Inflammatory macrophage treated with lipopolysaccharide for 1 hour (primary cell): ENCODE measurements around the gene HSP90AB1.
A peak's percentile ranks its signal among the peaks of the same experiment; 100 is the strongest.

Source experiments
- DNase-seq, 2 donors: peaks; one replicate each; pipeline ENCODE4 v3.0.0-alpha.2; 2020 to 2022

HSP90AB1 gene

GRCh38 chr6:44255871-44256774, 9.2 kb downstream of the HSP90AB1 start:
- no peak for DNase-seq

- peak in 1 of 2 donors; percentile 18 for DNase-seq
Measured at GRCh38 chr6:44256775-44257024, 9.8 kb downstream of the HSP90AB1 start.

- peak in 1 of 2 donors; percentile 63 for DNase-seq
Measured at GRCh38 chr6:44257025-44257752, 10.3 kb downstream of the HSP90AB1 start, which contains the start of gene SLC35B2. SLC35B2 (minus strand) TSS chr6:44257528; CDS start chr6:44257410, 118 bp downstream.

GRCh38 chr6:44257753-44258324, 10.9 kb downstream of the HSP90AB1 start:
- peak; percentile 67 to 86 for DNase-seq

- DNase-seq, result no peak
Measured at GRCh38 chr6:44258325-44258863, 11.5 kb downstream of the HSP90AB1 start.

- no peak for DNase-seq
Measured at GRCh38 chr6:44258921-44259320, 12.0 kb downstream of the HSP90AB1 start.

GRCh38 chr6:44260011-44260410, 13.1 kb downstream of the HSP90AB1 start:
- no peak for DNase-seq

- no peak for DNase-seq
Measured at GRCh38 chr6:44260451-44261297, 13.8 kb downstream of the HSP90AB1 start.

GRCh38 chr6:44261581-44261980, 14.7 kb downstream of the HSP90AB1 start:
- no peak for DNase-seq

GRCh38 chr6:44262467-44263353, 15.8 kb downstream of the HSP90AB1 start:
- peak; percentile 51 to 74 for DNase-seq

GRCh38 chr6:44263354-44264100, 16.6 kb downstream of the HSP90AB1 start:
- peak; percentile 64 to 74 for DNase-seq

GRCh38 chr6:44264154-44265006, 17.5 kb downstream of the HSP90AB1 start:
- peak; percentile 75 to 80 for DNase-seq

- DNase-seq, result peak; percentile 94 to 99
Measured at GRCh38 chr6:44265007-44265721, 18.3 kb downstream of the HSP90AB1 start, which contains the start of gene NFKBIE. NFKBIE (minus strand) TSS chr6:44265551; CDS start chr6:44265346, 205 bp downstream.

- no peak for DNase-seq
Measured at GRCh38 chr6:44265722-44266233, 18.9 kb downstream of the HSP90AB1 start.

- no peak for DNase-seq
Measured at GRCh38 chr6:44266347-44266746, 19.4 kb downstream of the HSP90AB1 start.

- no peak for DNase-seq
Measured at GRCh38 chr6:44267252-44267651, 20.4 kb downstream of the HSP90AB1 start.

- peak in 1 of 2 donors; percentile 59 for DNase-seq
Measured at GRCh38 chr6:44268095-44268628, 21.3 kb downstream of the HSP90AB1 start.
